ENCODE results near the gene THPO.

The THPO gene

GRCh38 chr3:184377882-184378445, at the start of gene THPO:
TSS of gene THPO (minus strand) at chr3:184378207. CDS start at chr3:184376259, 1,948 bp downstream.
- no peak for DNase-seq
- no peak for TF ChIP-seq POLR2A (IDR thresholded peaks at IDR 0.05; ENCODE audit: low read length)
- TF ChIP-seq GATA1 (IDR thresholded peaks at IDR 0.05; ENCODE audit: low read depth, low read length) = no peak

- DNase-seq = no peak
- TF ChIP-seq GATA1 (IDR thresholded peaks at IDR 0.05; ENCODE audit: low read depth, low read length) (no peak), POLR2A (IDR thresholded peaks at IDR 0.05; ENCODE audit: low read length) (no peak)
These were observed 48.7 kb upstream of the THPO start for GRCh38 chr3:184426691-184427141.

- DNase-seq = no peak
- TF ChIP-seq GATA1 (IDR thresholded peaks at IDR 0.05; ENCODE audit: low read depth, low read length) (no peak), POLR2A (IDR thresholded peaks at IDR 0.05; ENCODE audit: low read length) (no peak)
These were observed 45.6 kb upstream of the THPO start for GRCh38 chr3:184423561-184423960.

- DNase-seq = no peak
- no peak for TF ChIP-seq POLR2A (IDR thresholded peaks at IDR 0.05; ENCODE audit: low read length)
- no peak for TF ChIP-seq GATA1 (IDR thresholded peaks at IDR 0.05; ENCODE audit: low read depth, low read length)
These were observed 41.2 kb upstream of the THPO start for GRCh38 chr3:184419171-184419570.

GRCh38 chr3:184417619-184418327, 39.8 kb upstream of the THPO start:
- TF ChIP-seq POLR2A (IDR thresholded peaks at IDR 0.05; ENCODE audit: low read length) (no peak), GATA1 (IDR thresholded peaks at IDR 0.05; ENCODE audit: low read depth, low read length) (no peak)

GRCh38 chr3:184415203-184415490, 37.1 kb upstream of the THPO start:
- no peak for DNase-seq
- TF ChIP-seq GATA1 (IDR thresholded peaks at IDR 0.05; ENCODE audit: low read depth, low read length) (no peak), POLR2A (IDR thresholded peaks at IDR 0.05; ENCODE audit: low read length) (no peak)

More at GRCh38 chr3:184417619-184418327, 39.8 kb upstream of the THPO start:
- DNase-seq = peak; percentile 62 to 77

- no peak for DNase-seq
- TF ChIP-seq GATA1 (IDR thresholded peaks at IDR 0.05; ENCODE audit: low read depth, low read length) (no peak), POLR2A (IDR thresholded peaks at IDR 0.05; ENCODE audit: low read length) (no peak)
These were observed 36.6 kb upstream of the THPO start for GRCh38 chr3:184414418-184415202.

- TF ChIP-seq GATA1 (IDR thresholded peaks at IDR 0.05; ENCODE audit: low read depth, low read length) (no peak), POLR2A (IDR thresholded peaks at IDR 0.05; ENCODE audit: low read length) (no peak)
- no peak for DNase-seq
These were observed 32.0 kb upstream of the THPO start for GRCh38 chr3:184409946-184410500.

GRCh38 chr3:184409331-184409926, 31.4 kb upstream of the THPO start:
- DNase-seq = no peak
- no peak for TF ChIP-seq GATA1 (IDR thresholded peaks at IDR 0.05; ENCODE audit: low read depth, low read length)
- no peak for TF ChIP-seq POLR2A (IDR thresholded peaks at IDR 0.05; ENCODE audit: low read length)

GRCh38 chr3:184405075-184406030, 27.3 kb upstream of the THPO start:
- TF ChIP-seq POLR2A (IDR thresholded peaks at IDR 0.05; ENCODE audit: low read length) = no peak
- TF ChIP-seq GATA1 (IDR thresholded peaks at IDR 0.05; ENCODE audit: low read depth, low read length) = no peak
- DNase-seq = no peak

- DNase-seq = no peak
- TF ChIP-seq GATA1 (IDR thresholded peaks at IDR 0.05; ENCODE audit: low read depth, low read length) = no peak
- TF ChIP-seq POLR2A (IDR thresholded peaks at IDR 0.05; ENCODE audit: low read length) = no peak
These were observed 21.4 kb upstream of the THPO start for GRCh38 chr3:184399410-184399809.

- no peak for DNase-seq
These were observed 17.3 kb upstream of the THPO start for GRCh38 chr3:184395320-184395660.

GRCh38 chr3:184391266-184391665, 13.3 kb upstream of the THPO start:
- TF ChIP-seq POLR2A (IDR thresholded peaks at IDR 0.05; ENCODE audit: low read length) (no peak), GATA1 (IDR thresholded peaks at IDR 0.05; ENCODE audit: low read depth, low read length) (no peak)
- DNase-seq = no peak

More at GRCh38 chr3:184395320-184395660, 17.3 kb upstream of the THPO start:
- TF ChIP-seq POLR2A (IDR thresholded peaks at IDR 0.05; ENCODE audit: low read length) (no peak), GATA1 (IDR thresholded peaks at IDR 0.05; ENCODE audit: low read depth, low read length) (no peak)

Data from erythroblast (primary cell).